Osteoblast (primary cell): ENCODE results near the gene ITPR3. TPM values are rescaled to one million over a fixed set of nuclear protein-coding genes. Genes with fewer than 3 reads are reported as not detected.
A peak's percentile ranks its signal among the peaks of the same experiment; 100 is the strongest.

Experiments used
- DNase-seq: peaks from one replicate; pipeline ENCODE4 v3.0.0; 2011; ENCODE audit warnings: low spot score, mixed read lengths; ENCODE audit not compliant: insufficient read length; ENCODE audit errors: missing footprints
- H2AFZ ChIP-seq: 2 replicates; pipeline ENCODE4 v1.6.0; 2011; ENCODE audit warnings: mild to moderate bottlenecking, low read length
- H3K27ac ChIP-seq: 2 replicates; pipeline ENCODE4 v1.5.1; 2011; ENCODE audit warnings: mild to moderate bottlenecking, low read depth, low read length, moderate library complexity
- H3K27me3 ChIP-seq: 2 replicates; pipeline ENCODE4 v1.6.0; 2012; ENCODE audit warnings: mild to moderate bottlenecking, control low read depth, inconsistent platforms, low read length, moderate library complexity; ENCODE audit not compliant: insufficient read depth
- H3K36me3 ChIP-seq: 2 replicates; pipeline ENCODE4 v1.5.1; 2011; ENCODE audit warnings: mild to moderate bottlenecking, low read length, control low read depth, moderate library complexity; ENCODE audit not compliant: insufficient read depth
- H3K4me1 ChIP-seq: 2 replicates; pipeline ENCODE4 v1.5.1; 2011; ENCODE audit warnings: mild to moderate bottlenecking, low read length, control low read depth, moderate library complexity; ENCODE audit not compliant: insufficient read depth
- H3K4me2 ChIP-seq: 2 replicates; pipeline ENCODE4 v1.6.0; 2011; ENCODE audit warnings: mild to moderate bottlenecking, low read length; ENCODE audit not compliant: insufficient read depth
- H3K4me3 ChIP-seq: fragments of 200-600 bp; sonication (generic); 3 replicates; pipeline ENCODE4 v1.5.1; 2012; ENCODE audit warnings: mild to moderate bottlenecking, low read length, inconsistent platforms; ENCODE audit not compliant: insufficient read depth
- H3K79me2 ChIP-seq: 2 replicates; pipeline ENCODE4 v1.6.0; 2012; ENCODE audit warnings: mild to moderate bottlenecking, low read length, control low read depth, inconsistent platforms; ENCODE audit not compliant: insufficient read depth
- H3K9me3 ChIP-seq: 2 replicates; pipeline ENCODE4 v1.5.1; 2011; ENCODE audit warnings: low read depth, low read length, control low read depth
- H4K20me1 ChIP-seq: 2 replicates; pipeline ENCODE4 v1.6.0; 2012; ENCODE audit warnings: mild to moderate bottlenecking, low read length, control low read depth; ENCODE audit not compliant: insufficient read depth
- CTCF ChIP-seq: IDR thresholded peaks from 2 replicates; pipeline ENCODE4 v1.5.1; 2011; ENCODE audit warnings: mild to moderate bottlenecking, low read depth, low read length, moderate library complexity; ENCODE audit errors: extremely low read depth
- total RNA-seq: library from RNA; depleted of rRNA; stranded (reverse); fragments of >200 nt; gene quantifications from 2 replicates; pipeline ENCODE4 v1.2.3, GENCODE V29; 2012

ITPR3 gene
- total RNA-seq, 1 donor, result 46.7 TPM

GRCh38 chr6:33588894-33589293 lies 32.2 kb upstream of the ITPR3 start:
- no peaks in the 10 kb centered on the region for H3K27me3 ChIP-seq
- TF ChIP-seq CTCF, result no peak

GRCh38 chr6:33589392-33589730 lies 31.8 kb upstream of the ITPR3 start:
- no peaks in the 10 kb centered on the region for H3K36me3 ChIP-seq
- TF ChIP-seq CTCF, result no peak
- no peak overlapping the region for H3K4me3 ChIP-seq
- no peaks in the 10 kb centered on the region for H3K79me2 ChIP-seq
- H3K27me3 ChIP-seq, result no peaks in the 10 kb centered on the region
- peak overlapping the region; percentile 63 for H3K4me2 ChIP-seq
- H3K4me1 ChIP-seq, result peaks cover 17% of the 10 kb centered on the region
- no peak for DNase-seq
- no peaks in the 10 kb centered on the region for H4K20me1 ChIP-seq
- no peak overlapping the region for H3K27ac ChIP-seq
- no peak overlapping the region for H2AFZ ChIP-seq
- H3K9me3 ChIP-seq, result no peaks in the 10 kb centered on the region

More at GRCh38 chr6:33588894-33589293, 32.2 kb upstream of the ITPR3 start:
- peak; percentile 70 for DNase-seq
- Histone ChIP-seq H3K27ac (no peak overlapping the region), H4K20me1 (no peaks in the 10 kb centered on the region), H3K36me3 (no peaks in the 10 kb centered on the region), H3K9me3 (no peaks in the 10 kb centered on the region), H3K4me2 (no peak overlapping the region), H3K79me2 (no peaks in the 10 kb centered on the region), H3K4me3 (no peak overlapping the region), H3K4me1 (peaks cover 17% of the 10 kb centered on the region), H2AFZ (no peak overlapping the region)

- H4K20me1 ChIP-seq, result no peaks in the 10 kb centered on the region
- H3K27me3 ChIP-seq, result no peaks in the 10 kb centered on the region
- H3K79me2 ChIP-seq, result no peaks in the 10 kb centered on the region
- peak overlapping the region; percentile 82 for H2AFZ ChIP-seq
- no peaks in the 10 kb centered on the region for H3K36me3 ChIP-seq
- no peaks in the 10 kb centered on the region for H3K9me3 ChIP-seq
- H3K27ac ChIP-seq, result peak overlapping the region; percentile 22
- peak overlapping the region; percentile 63 for H3K4me2 ChIP-seq
- peak; percentile 98 for DNase-seq
- peaks cover 17% of the 10 kb centered on the region for H3K4me1 ChIP-seq
- peak; percentile 96 for TF ChIP-seq CTCF
- peak overlapping the region; percentile 14 for H3K4me3 ChIP-seq
Observed at GRCh38 chr6:33589731-33590530, 31.2 kb upstream of the ITPR3 start.

GRCh38 chr6:33590531-33591198 lies 30.5 kb upstream of the ITPR3 start:
- DNase-seq, result peak; percentile 88
- Histone ChIP-seq H4K20me1 (no peaks in the 10 kb centered on the region), H3K27me3 (no peaks in the 10 kb centered on the region), H3K79me2 (no peaks in the 10 kb centered on the region), H3K4me1 (peaks cover 17% of the 10 kb centered on the region), H3K4me3 (no peak overlapping the region), H3K27ac (peak overlapping the region; percentile 22), H3K4me2 (no peak overlapping the region), H2AFZ (no peak overlapping the region), H3K9me3 (no peaks in the 10 kb centered on the region), H3K36me3 (no peaks in the 10 kb centered on the region)
- TF ChIP-seq CTCF, result no peak
